Neural cell (in vitro differentiated cells): ENCODE results near the gene FCN3. TPM values are rescaled to one million over a fixed set of nuclear protein-coding genes. Genes with fewer than 3 reads are reported as not detected.

Experiments used
- H2AFZ ChIP-seq: fragments of 200-600, 300-800 bp; sonication (generic), shearing (Covaris generic); 2 replicates; pipeline ENCODE4 v1.6.0; 2014; ENCODE audit warnings: low read depth, mild to moderate bottlenecking, antibody characterized with exemption, low read length, moderate library complexity
- H3F3A ChIP-seq: fragments of 200-600 bp; shearing (Covaris generic); 2 replicates; pipeline ENCODE4 v1.6.1; 2016; ENCODE audit warnings: mild to moderate bottlenecking, moderate library complexity, mixed read lengths, antibody characterized with exemption, low read length; ENCODE audit not compliant: insufficient read depth, poor library complexity, severe bottlenecking
- H3K27ac ChIP-seq: fragments of 200-600, 300-800 bp; sonication (generic), shearing (Covaris generic); 2 replicates; pipeline ENCODE4 v1.5.1; 2014; ENCODE audit warnings: mild to moderate bottlenecking, low read length, moderate library complexity
- H3K27me3 ChIP-seq: fragments of 300-800, 200-600 bp; sonication (generic), shearing (Covaris generic); 2 replicates; pipeline ENCODE4 v1.6.0; 2014; ENCODE audit warnings: mild to moderate bottlenecking, low read depth, low read length, moderate library complexity; ENCODE audit not compliant: insufficient read depth
- H3K36me3 ChIP-seq: fragments of 300-800, 200-600 bp; sonication (generic), shearing (Covaris generic); 2 replicates; pipeline ENCODE4 v1.5.1; 2014; ENCODE audit warnings: mild to moderate bottlenecking, antibody characterized with exemption, low read length, moderate library complexity; ENCODE audit not compliant: insufficient read depth
- H3K4me2 ChIP-seq: fragments of 300-800, 200-600 bp; sonication (generic), shearing (Covaris generic); 2 replicates; pipeline ENCODE4 v1.6.0; 2014; ENCODE audit warnings: mild to moderate bottlenecking, low read length
- H3K4me3 ChIP-seq: fragments of 300-800, 200-600 bp; sonication (generic), shearing (Covaris generic); 2 replicates; pipeline ENCODE4 v1.5.1; 2014; ENCODE audit warnings: mild to moderate bottlenecking, low read length, moderate library complexity
- H3K79me2 ChIP-seq: fragments of 200-600 bp; shearing (Covaris generic); replicated peaks from 2 replicates; pipeline ENCODE4 v1.6.0; 2014; ENCODE audit warnings: mild to moderate bottlenecking, low read length, moderate library complexity; ENCODE audit not compliant: insufficient read depth
- H3K9ac ChIP-seq: fragments of 300-800, 200-600 bp; sonication (generic), shearing (Covaris generic); 2 replicates; pipeline ENCODE4 v1.6.1; 2016; ENCODE audit warnings: mild to moderate bottlenecking, low read length, mixed read lengths
- H3K9me2 ChIP-seq: fragments of 200-600 bp; shearing (Covaris generic); 2 replicates; pipeline ENCODE4 v1.6.1; 2016; ENCODE audit warnings: mild to moderate bottlenecking, low read length, mixed read lengths; ENCODE audit not compliant: insufficient read depth
- H3K9me3 ChIP-seq: fragments of 200-600, 300-800 bp; sonication (generic), shearing (Covaris generic); 2 replicates; pipeline ENCODE4 v1.6.1; 2016; ENCODE audit warnings: mild to moderate bottlenecking, mixed run types, low read length, moderate library complexity, mixed read lengths
- H4K20me1 ChIP-seq: fragments of 200-600 bp; shearing (Covaris generic); 2 replicates; pipeline ENCODE4 v1.6.1; 2016; ENCODE audit warnings: mild to moderate bottlenecking, mixed run types; ENCODE audit not compliant: insufficient read depth
- CTCF ChIP-seq: fragments of 450-650 bp; IDR thresholded peaks from 2 replicates; pipeline ENCODE4 v1.5.1; 2014; ENCODE audit warnings: antibody characterized with exemption, mild to moderate bottlenecking, moderate library complexity; ENCODE audit not compliant: poor library complexity, severe bottlenecking
- EP300 ChIP-seq: fragments of 450-650 bp; conservative IDR thresholded peaks from 2 replicates; pipeline ENCODE4 v1.6.1; 2014; ENCODE audit warnings: antibody characterized with exemption, mild to moderate bottlenecking, moderate library complexity; ENCODE audit not compliant: poor library complexity, severe bottlenecking
- EZH2 ChIP-seq: fragments of 200-600, 300-800 bp; shearing (Covaris generic), sonication (generic); IDR thresholded peaks from 2 replicates; pipeline ENCODE4 v1.6.1; 2014; ENCODE audit warnings: antibody characterized with exemption, low read length, borderline replicate concordance, mild to moderate bottlenecking; ENCODE audit not compliant: insufficient read depth, poor library complexity, severe bottlenecking
- MXI1 ChIP-seq: fragments of 450-650 bp; conservative IDR thresholded peaks from 2 replicates; pipeline ENCODE4 v1.6.1; 2014; ENCODE audit warnings: antibody characterized with exemption, mild to moderate bottlenecking; ENCODE audit not compliant: poor library complexity, severe bottlenecking
- POLR2AphosphoS5 ChIP-seq: IDR thresholded peaks from 2 replicates; pipeline ENCODE4 v1.6.1; 2012
- RAD21 ChIP-seq: fragments of 450-650 bp; conservative IDR thresholded peaks from 2 replicates; pipeline ENCODE4 v1.6.1; 2014; ENCODE audit warnings: antibody characterized with exemption, mild to moderate bottlenecking, moderate library complexity
- REST ChIP-seq: IDR thresholded peaks from 2 replicates; pipeline ENCODE4 v1.6.1; 2012; ENCODE audit warnings: borderline replicate concordance
- SMC3 ChIP-seq: fragments of 450-650 bp; conservative IDR thresholded peaks from 2 replicates; pipeline ENCODE4 v1.6.1; 2014; ENCODE audit warnings: antibody characterized with exemption, mild to moderate bottlenecking, moderate library complexity; ENCODE audit not compliant: poor library complexity
- polyA plus RNA-seq: library from polyadenylated mRNA; depleted of rRNA; stranded (reverse); fragments of >200 nt; gene quantifications from 2 replicates; pipeline ENCODE4 v1.2.3, GENCODE V29; 2014

FCN3 gene
- polyA plus RNA-seq, 1 donor from 2014 or later, result not detected

GRCh38 chr1:27366411-27367159 lies 8.0 kb downstream of the FCN3 start, which contains the start of gene MAP3K6:
Gene MAP3K6 (minus strand): TSS chr1:27366961. CDS start chr1:27366597, 364 bp downstream.
- H3K4me2 ChIP-seq, result peak within 1 kb of the TSS; percentile 55
- H3K9ac ChIP-seq, result peak within 1 kb of the TSS; percentile 36
- H3K4me3 ChIP-seq, result peak within 1 kb of the TSS; percentile 64
- H2AFZ ChIP-seq, result no peak within 1 kb of the TSS
- H3K27ac ChIP-seq, result no peak within 1 kb of the TSS
- no peaks in the 10 kb centered on the region for H3K36me3 ChIP-seq
- peak; percentile 62 for TF ChIP-seq CTCF
- TF ChIP-seq SMC3, result no peak
- TF ChIP-seq RAD21, result no peak
- H3K27me3 ChIP-seq, result peaks cover 7% of the 10 kb centered on the region
- H3K79me2 ChIP-seq, result no peaks in the 10 kb centered on the region
- no peaks in the 10 kb centered on the region for H3K9me3 ChIP-seq
- H3K9me2 ChIP-seq, result no peaks in the 10 kb centered on the region
- no peaks in the 10 kb centered on the region for H3F3A ChIP-seq
- H4K20me1 ChIP-seq, result no peaks in the 10 kb centered on the region

GRCh38 chr1:27366113-27366410 lies 8.6 kb downstream of the FCN3 start:
- Histone ChIP-seq H3F3A (no peaks in the 10 kb centered on the region), H3K27me3 (peaks cover 9% of the 10 kb centered on the region), H3K79me2 (no peaks in the 10 kb centered on the region), H3K4me2 (peak overlapping the region; percentile 55), H3K9ac (peak overlapping the region; percentile 36), H3K27ac (no peak overlapping the region), H3K4me3 (peak overlapping the region; percentile 64), H3K9me2 (no peaks in the 10 kb centered on the region), H4K20me1 (no peaks in the 10 kb centered on the region), H3K36me3 (no peaks in the 10 kb centered on the region), H2AFZ (no peak overlapping the region), H3K9me3 (no peaks in the 10 kb centered on the region)
- no peak for TF ChIP-seq POLR2AphosphoS5
- no peak for TF ChIP-seq RAD21
- no peak for TF ChIP-seq EZH2
- no peak for TF ChIP-seq EP300
- TF ChIP-seq CTCF, result no peak
- no peak for TF ChIP-seq REST
- TF ChIP-seq MXI1, result no peak
